HG03571 (cell line): ENCODE results near the gene DZIP1.

Experiments
- ATAC-seq: cut with Tn5 transposase; IDR thresholded peaks from one replicate; pipeline ENCODE4 v1.9.1; 2021; ENCODE audit not compliant: unreplicated experiment

DZIP1 gene

GRCh38 chr13:95643571-95643935, 953 bp downstream of the DZIP1 start:
- no peak for ATAC-seq

- ATAC-seq, result no peak
Observed at GRCh38 chr13:95642999-95643398, 1.5 kb downstream of the DZIP1 start.

DNA sequence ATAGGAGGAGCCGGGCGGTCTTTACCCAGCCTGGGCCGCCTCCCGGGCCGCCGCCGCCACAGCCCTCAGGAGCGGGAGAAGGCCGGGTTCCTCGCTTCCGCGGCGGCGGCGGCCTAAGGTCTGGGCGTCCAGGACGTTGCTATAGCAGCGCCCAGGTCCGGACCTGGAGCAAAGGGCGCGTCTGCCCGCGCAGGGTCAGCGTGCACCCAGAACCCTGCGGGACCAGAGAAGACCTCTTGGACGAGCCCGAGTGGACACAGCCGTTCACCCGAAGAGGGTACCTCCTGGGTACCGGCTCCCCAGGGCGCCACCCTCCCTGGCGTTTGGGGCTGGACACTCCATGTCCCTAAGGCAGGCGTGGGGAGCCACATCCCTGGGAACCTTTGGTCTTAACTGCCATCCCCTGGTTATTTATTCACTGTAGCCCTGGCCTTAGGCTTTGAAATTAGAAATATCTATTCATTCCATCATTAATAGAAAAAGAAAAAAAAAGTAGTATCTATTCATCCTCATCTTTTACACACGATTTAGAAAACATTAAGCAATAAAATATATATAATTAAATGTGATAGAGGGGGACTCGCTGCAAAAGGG, 2.4 kb downstream of the DZIP1 start:
- no peak for ATAC-seq

DNA sequence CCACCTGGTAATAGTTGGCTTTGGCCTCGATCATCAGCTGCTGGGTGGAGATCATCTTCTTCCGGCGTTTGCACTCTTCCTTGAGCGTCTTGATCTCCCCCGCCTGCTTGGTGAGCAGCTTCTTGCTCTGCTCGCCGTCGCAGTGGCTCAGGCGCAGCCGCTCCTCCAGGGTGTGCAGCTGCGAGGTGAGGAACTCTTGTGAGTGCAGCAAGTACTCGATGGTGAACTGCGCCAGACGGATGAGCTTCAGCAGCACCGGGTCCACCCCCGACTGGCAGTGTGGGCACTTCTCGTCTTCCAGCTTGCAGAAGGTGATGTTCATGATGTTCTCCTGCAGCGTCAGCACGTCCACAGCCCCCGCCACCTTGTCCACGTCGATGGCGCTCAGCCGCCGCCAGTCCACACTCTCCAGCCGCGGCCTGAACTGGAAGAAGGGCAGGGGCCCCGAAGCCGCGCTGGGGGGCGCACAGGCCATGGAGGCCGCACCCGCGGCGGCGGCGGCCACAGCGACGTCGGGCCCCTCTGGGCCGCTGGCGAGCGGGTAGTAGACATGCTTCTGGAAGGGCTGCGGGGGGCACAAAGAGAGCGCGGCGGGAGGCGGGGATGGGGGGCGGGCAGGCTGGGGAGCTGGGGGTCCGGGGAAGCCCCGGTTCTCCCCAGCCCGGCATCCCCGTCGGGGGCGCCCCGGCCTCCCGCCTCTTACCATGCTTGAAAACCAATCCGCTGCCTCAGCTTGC, 3.0 kb downstream of the DZIP1 start:
- no peak for ATAC-seq

GRCh38 chr13:95636853-95637252, 7.7 kb downstream of the DZIP1 start:
- no peak for ATAC-seq

GRCh38 chr13:95630593-95630992, 13.9 kb downstream of the DZIP1 start:
- ATAC-seq, result no peak

GRCh38 chr13:95629071-95629470, 15.4 kb downstream of the DZIP1 start:
- no peak for ATAC-seq

- no peak for ATAC-seq
Observed at GRCh38 chr13:95628488-95628887, 16.0 kb downstream of the DZIP1 start.

DNA sequence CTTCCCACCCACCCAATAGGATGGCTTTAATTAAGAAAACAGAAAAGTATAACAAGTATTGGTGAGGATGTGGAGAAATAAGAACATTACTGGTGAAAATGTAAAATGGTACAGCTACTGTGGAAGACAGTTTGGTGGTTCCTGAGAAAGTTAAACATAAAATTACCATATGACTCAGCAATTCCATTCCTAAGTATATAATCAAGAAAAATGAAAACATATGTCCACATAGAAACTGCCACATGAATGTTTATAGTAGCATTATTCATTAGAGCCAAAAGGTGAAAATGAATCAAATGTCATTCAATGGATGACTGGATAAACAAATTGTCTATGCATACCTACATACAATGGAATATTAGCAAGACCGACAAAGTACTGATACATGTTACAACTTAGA, 16.9 kb downstream of the DZIP1 start:
- no peak for ATAC-seq

- ATAC-seq, result no peak
Observed at GRCh38 chr13:95626768-95627167, 17.7 kb downstream of the DZIP1 start.

- ATAC-seq, result peak; percentile 56
Observed at GRCh38 chr13:95624020-95624419, 20.5 kb downstream of the DZIP1 start.

DNA sequence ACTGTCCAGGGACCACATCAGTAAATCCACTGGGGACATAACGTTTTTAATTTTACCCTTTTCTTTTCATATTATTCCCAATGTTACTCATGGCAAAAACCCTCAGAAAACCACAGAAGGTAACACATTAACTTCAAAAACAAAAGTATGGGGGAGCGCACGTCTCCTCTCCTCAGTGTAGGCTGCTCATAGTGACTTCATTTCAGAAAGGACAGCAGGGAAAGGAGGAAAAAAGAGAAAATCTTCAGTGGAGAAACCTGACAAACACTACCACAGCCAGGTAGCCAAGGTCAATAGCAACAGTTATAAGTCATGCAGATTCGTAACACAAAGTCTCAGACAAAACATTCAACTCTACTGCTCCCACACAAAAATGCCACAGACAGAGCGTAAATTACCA, 21.4 kb downstream of the DZIP1 start:
- ATAC-seq, result no peak

GRCh38 chr13:95620825-95621498, 23.5 kb downstream of the DZIP1 start:
- ATAC-seq, result no peak

- no peak for ATAC-seq
Observed at GRCh38 chr13:95620030-95620824, 24.3 kb downstream of the DZIP1 start.

DNA sequence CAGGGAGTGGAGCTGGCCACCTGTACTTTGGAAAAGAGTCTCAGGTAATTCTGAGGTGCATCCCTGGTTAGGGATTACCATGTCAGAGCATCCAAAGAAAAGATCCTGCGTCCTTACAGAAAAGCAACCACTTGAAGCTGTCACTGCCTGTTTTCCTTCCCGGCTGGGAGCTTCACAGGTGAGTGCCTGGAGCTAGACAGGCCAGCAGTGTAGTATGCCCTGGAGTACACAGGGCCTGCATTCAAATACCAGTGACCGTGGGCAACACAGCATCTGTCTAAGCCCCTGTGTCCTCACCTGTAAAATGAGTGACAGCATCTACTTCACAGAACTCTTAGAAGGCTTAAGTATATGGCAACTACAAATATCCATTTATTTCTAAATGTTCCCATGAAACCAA, 29.0 kb downstream of the DZIP1 start:
- ATAC-seq, result no peak

DNA sequence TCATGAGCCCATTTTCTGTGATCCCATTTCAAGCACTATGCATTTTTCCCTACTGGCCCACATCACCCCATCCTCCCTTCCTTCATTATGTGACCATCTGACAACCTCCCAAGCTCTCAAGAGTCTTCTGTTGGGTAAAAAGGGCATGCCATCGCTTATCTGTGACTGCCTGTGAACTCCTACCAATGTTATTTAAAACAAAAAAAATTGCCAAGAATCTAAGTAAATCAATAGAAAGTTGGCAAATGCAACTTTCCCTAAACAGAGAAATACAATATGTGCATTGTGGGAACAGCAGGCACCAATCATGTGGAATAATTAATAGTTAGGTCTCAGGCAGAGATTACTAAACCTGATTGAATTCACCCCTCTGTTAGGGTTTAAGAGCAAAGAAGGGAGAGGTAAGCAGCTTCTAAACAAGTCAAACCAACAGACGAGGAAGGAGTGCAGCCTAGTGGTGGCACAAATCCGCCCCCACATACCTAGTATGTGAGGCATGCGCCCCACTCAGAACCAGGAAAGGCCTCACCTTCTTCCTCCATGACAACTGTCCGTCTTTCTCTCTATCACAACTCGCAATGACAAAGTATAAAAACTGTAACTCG, 29.8 kb downstream of the DZIP1 start:
- no peak for ATAC-seq

- ATAC-seq, result no peak
Observed at GRCh38 chr13:95608640-95609323, 35.7 kb downstream of the DZIP1 start.

DNA sequence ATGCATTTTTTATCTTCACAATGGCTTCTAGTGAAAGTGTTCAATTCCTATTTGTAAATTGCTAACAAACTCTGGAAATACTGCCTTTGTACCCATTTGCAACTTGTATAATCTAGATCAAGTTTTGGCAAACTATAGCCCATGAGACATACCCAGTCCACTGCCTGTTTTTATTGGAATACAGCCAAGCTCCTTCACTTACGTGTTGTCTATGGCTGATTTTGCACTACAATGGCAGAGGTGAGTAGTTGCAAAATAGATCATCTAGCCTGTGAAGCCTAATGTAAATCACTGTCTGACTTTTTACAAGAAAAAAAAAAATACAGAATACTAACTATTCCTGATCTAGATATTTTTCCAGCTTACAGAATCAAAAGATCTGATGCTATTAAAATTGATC, 37.1 kb downstream of the DZIP1 start:
- no peak for ATAC-seq

GRCh38 chr13:95605448-95606125, 38.9 kb downstream of the DZIP1 start:
- no peak for ATAC-seq

DNA sequence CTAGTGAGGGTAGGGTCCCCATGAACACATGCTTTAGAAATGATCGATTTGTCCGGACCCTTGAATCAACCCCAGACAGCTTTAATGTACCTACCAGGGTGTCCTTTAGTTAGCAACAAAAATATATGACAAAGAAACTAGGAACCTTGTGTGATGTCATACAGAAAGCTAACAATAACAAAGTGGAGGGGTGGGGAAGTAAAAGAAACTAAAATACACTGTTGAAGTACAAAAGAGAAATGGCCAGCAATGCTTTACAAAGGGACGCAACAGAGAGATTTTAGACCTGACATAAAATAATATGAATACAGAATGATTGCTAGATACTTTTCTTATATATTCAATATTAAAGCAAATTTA, 40.0 kb downstream of the DZIP1 start:
- ATAC-seq, result no peak
